ENCODE data around the gene STK32B.

The STK32B gene

GRCh38 chr4:5412751-5413150 lies 361.5 kb downstream of the STK32B start:
- no peak for DNase-seq (ENCODE audit: low read depth)
- TF ChIP-seq CTCF (conservative IDR thresholded peaks at IDR 0.05; ENCODE audit: low read depth, low read length) = no peak
- H3K4me3 ChIP-seq (ENCODE audit: low read depth, low read length) = no peak overlapping the region

GRCh38 chr4:5416637-5417036 lies 365.4 kb downstream of the STK32B start:
- no peak overlapping the region for H3K4me3 ChIP-seq (ENCODE audit: low read depth, low read length)
- no peak for TF ChIP-seq CTCF (conservative IDR thresholded peaks at IDR 0.05; ENCODE audit: low read depth, low read length)
- no peak for DNase-seq (ENCODE audit: low read depth)

DNA sequence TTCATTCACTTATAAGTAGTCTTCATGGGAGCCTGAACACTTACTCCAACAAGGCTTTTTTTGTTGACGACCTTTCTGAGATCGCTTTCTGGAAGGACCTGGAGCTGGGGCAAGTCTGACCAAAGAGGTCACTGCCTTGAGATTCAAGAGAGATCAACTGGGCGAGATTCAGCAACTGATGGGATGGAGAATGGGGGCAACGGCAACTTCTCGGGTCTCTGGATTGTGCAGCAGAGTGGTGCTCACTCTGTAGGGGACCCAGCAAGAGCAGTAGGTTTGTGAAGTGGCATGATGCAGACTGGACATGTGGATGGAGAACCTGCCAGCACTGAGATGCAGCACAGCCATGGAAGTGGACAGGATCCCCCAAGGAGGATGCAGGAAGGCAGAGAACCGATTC lies 369.0 kb downstream of the STK32B start:
- no peak for DNase-seq (ENCODE audit: low read depth)
- no peak overlapping the region for H3K4me3 ChIP-seq (ENCODE audit: low read depth, low read length)
- TF ChIP-seq CTCF (conservative IDR thresholded peaks at IDR 0.05; ENCODE audit: low read depth, low read length) = no peak

DNA sequence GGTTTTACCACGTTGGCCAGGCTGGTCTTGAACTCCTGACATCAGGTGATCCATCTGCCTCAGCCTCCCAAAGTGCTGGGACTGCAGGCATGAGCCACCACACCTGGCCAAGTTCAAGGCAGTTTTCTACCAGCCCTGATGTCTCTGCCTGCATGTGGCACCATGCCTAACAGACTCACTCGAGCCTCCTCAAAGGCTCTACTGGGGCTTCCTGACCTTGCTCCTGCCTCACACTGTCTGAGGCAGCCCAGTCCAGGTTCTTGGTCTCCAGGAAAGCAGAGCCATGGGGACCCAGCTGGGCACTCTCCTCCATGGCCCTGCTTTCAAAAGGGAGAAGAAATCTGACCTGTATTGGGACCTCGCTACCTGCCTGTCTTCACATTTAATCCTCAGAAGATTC lies 370.1 kb downstream of the STK32B start:
- DNase-seq (ENCODE audit: low read depth) = no peak
- H3K4me3 ChIP-seq (ENCODE audit: low read depth, low read length) = no peak overlapping the region
- no peak for TF ChIP-seq CTCF (conservative IDR thresholded peaks at IDR 0.05; ENCODE audit: low read depth, low read length)

GRCh38 chr4:5422195-5422594 lies 370.9 kb downstream of the STK32B start:
- H3K4me3 ChIP-seq (ENCODE audit: low read depth, low read length) = no peak overlapping the region
- no peak for DNase-seq (ENCODE audit: low read depth)
- no peak for TF ChIP-seq CTCF (conservative IDR thresholded peaks at IDR 0.05; ENCODE audit: low read depth, low read length)

DNA sequence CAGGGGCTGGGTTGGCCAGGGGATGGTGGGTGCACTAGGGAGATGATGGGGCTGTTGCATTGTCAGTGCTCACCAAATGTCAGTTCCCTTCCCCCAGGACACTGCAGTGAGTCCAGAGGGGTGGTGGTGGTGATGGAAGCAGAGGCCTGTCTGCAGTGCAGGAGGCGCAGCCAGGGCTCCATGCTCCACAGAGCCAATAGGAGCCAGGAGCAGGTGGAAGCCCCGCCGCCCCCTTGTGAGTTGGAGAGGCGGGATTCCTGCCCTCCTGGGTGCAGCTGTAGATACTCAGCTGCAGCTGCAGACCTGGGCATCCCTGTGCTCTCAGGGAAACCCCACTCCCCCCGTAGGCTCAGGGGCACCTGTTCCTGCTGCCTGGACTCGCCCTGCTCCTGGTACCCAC lies 372.4 kb downstream of the STK32B start:
- no peak overlapping the region for H3K4me3 ChIP-seq (ENCODE audit: low read depth, low read length)
- DNase-seq (ENCODE audit: low read depth) = no peak
- no peak for TF ChIP-seq CTCF (conservative IDR thresholded peaks at IDR 0.05; ENCODE audit: low read depth, low read length)

DNA sequence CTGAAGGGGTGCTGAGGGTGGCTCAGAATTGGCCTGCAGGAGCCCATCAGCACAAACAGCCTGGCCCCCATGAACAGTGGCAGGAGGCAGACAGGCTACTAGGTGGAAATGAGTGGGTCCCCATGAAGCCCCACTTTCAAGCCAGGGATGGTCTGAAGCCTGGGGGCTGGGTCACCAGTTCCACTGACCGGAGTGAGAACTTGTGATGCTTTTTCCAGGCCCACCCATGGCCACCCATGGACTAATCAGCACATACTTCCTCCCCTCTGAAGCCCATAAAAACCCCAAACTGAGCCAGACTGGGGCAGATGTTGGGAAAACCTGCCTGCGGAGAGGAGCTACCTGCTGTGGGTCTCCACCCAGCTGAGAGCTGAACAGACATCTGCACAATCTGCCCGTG lies 372.9 kb downstream of the STK32B start:
- TF ChIP-seq CTCF (conservative IDR thresholded peaks at IDR 0.05; ENCODE audit: low read depth, low read length) = no peak
- no peak for DNase-seq (ENCODE audit: low read depth)

More for the DNA sequence above, 372.9 kb downstream of the STK32B start:
- H3K4me3 ChIP-seq (ENCODE audit: low read depth, low read length) = no peak overlapping the region
